Subcutaneous abdominal adipose tissue (tissue), 5 donors: ENCODE data around the gene VSIG10L.

Source experiments
- H3K27ac ChIP-seq: one replicate; pipeline ENCODE4 v1.7.0; 2013; ENCODE audit warnings: low read depth, mild to moderate bottlenecking, inconsistent platforms, low read length, moderate library complexity
- H3K27me3 ChIP-seq, 5 donors: one replicate each; pipeline ENCODE4 v1.7.0; 2013; ENCODE audit warnings: low read length in 5 of 5, inconsistent platforms in 1 of 5; ENCODE audit not compliant: control insufficient read depth in 5 of 5, insufficient read depth in 4 of 5
- H3K36me3 ChIP-seq, 5 donors: one replicate each; pipeline ENCODE4 v1.7.0; 2013; ENCODE audit warnings: low read length in 5 of 5; ENCODE audit not compliant: control insufficient read depth in 5 of 5, insufficient read depth in 5 of 5
- H3K4me1 ChIP-seq, 5 donors: one replicate each; pipeline ENCODE4 v1.7.0; 2013; ENCODE audit warnings: low read length in 5 of 5, mild to moderate bottlenecking in 3 of 5, moderate library complexity in 1 of 5; ENCODE audit not compliant: control insufficient read depth in 5 of 5, insufficient read depth in 5 of 5
- H3K4me3 ChIP-seq, 5 donors: one replicate each; pipeline ENCODE4 v1.7.0; 2013; ENCODE audit warnings: low read length in 5 of 5, low read depth in 1 of 5
- H3K9ac ChIP-seq, 5 donors: one replicate each; pipeline ENCODE4 v1.7.0; 2013; ENCODE audit warnings: low read length in 5 of 5, mild to moderate bottlenecking in 4 of 5, moderate library complexity in 3 of 5
- H3K9me3 ChIP-seq, 5 donors: one replicate each; pipeline ENCODE4 v1.7.0; 2013; ENCODE audit warnings: low read length in 5 of 5; ENCODE audit not compliant: control insufficient read depth in 5 of 5
- donor health status: healthy.
- donor health status: healthy.
- donor health status: healthy.
- donor health status: healthy.
- donor health status: healthy.

VSIG10L gene

DNA sequence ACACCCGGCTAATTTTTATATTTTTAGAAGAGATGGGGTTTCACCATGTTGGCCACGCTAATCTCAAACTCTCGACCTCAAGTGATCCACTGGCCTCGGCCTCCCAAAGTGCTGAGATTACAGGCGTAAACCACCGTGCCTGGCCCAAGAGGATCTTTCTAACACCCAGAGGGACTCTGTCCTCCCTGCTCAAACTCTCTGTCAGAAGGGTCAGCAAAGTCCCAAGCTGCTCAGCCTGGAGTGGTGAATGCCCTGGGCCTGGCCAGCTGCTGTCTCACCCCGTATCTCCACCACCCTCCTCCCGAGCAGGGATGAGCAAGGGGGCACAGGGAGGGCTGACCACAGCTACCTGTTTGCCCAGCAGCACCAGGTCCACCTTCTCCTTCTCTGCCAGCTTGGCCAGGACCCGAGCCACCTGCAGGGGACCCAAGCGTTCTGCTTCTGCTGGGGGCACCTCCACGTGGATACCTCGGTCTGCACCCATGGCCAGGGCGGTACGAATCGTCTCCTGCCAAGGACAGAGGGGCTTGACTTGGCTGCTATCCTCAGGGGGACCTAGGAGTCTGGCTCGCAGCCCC, 10.9 kb upstream of the VSIG10L start:
- H3K27ac ChIP-seq: no peak overlapping the region
- H3K9ac ChIP-seq: no peak overlapping the region
- H3K9me3 ChIP-seq: no peaks in the 10 kb centered on the region
- H3K4me3 ChIP-seq: no peak overlapping the region
- peaks cover 6 to 47% (median 37%) of the 10 kb centered on the region in 5 donors for H3K36me3 ChIP-seq
- H3K4me1 ChIP-seq: peaks cover 0 to 3% (median 0%) of the 10 kb centered on the region in 5 donors
- no peaks in the 10 kb centered on the region for H3K27me3 ChIP-seq

DNA sequence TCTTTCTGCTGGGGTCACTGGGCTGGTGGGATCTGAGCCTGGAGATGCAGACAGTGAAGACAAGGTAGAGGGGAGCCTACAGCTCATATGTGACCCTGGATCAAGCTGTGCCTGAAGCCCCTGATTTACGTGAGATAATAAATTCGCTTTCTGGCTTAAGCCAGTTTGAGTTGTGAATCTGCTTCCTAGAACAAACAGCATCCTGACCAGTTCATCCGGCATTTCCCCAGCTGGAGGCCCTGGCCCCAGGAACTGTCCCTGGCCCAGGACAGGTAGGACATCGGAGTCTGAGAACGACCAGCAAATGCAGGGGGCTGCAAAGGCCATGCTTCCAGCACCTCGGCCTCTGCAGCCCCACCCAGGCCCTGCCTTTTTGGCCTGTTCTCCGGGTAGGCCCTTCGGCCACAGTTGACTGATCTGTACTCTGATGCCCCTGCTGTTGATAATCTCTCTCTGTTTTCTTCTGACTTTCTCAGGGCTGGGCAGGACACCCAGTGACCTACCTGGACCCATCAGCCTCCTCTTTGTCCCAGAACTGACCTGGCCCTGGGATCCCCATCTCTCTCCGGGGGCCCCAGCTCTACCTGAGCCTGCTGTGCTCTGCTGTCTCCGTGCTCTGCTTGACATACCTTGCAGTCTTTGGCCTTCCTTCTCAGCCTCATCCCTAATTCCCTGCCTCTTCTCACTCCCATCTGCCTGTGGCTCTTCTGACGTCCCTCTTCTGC, 9.5 kb upstream of the VSIG10L start:
- Histone ChIP-seq H3K27ac (no peak overlapping the region), H3K27me3 (no peaks in the 10 kb centered on the region), H3K9me3 (no peaks in the 10 kb centered on the region), H3K4me1 (no peaks in the 10 kb centered on the region), H3K9ac (no peak overlapping the region), H3K36me3 (peaks cover 7 to 62% (median 51%) of the 10 kb centered on the region in 5 donors), H3K4me3 (no peak overlapping the region)

DNA sequence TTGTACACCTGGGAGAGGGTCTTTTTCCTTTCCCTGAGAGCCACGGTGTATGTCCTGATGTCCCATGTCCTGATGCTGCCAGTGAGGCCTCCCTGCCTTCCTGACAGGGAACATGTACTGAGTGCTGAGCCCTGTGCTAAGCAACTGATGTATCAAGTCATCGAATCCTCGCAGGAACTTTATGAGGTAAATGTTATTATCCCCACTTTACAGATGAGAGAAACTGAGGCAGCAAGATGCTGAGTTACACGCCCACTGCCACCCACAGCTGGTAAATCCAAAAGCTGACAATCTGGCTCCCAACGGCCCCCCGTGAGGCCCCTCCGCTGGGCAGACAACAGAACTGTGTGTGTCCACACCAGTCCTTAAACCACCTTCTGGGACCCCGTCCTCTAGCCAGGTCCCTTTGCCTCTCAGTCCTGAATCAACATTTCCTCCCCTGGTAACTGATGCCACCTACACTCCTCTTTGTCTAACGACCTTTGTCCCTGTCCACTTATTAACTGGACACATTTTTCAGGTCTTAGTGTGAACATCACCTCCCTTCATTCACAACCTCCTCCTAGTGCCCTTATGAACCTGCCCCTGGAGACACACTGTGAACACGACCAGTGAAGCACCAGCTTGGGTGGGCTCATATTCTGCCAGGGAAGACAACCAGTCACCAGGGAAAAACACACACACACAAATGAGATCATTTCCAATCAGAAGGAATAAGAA, 5.4 kb upstream of the VSIG10L start:
- Histone ChIP-seq H3K4me1 (no peaks in the 10 kb centered on the region), H3K27ac (no peak overlapping the region), H3K4me3 (no peak overlapping the region), H3K36me3 (peaks cover 10 to 69% (median 62%) of the 10 kb centered on the region in 5 donors), H3K9ac (no peak overlapping the region), H3K27me3 (no peaks in the 10 kb centered on the region), H3K9me3 (no peaks in the 10 kb centered on the region)

DNA sequence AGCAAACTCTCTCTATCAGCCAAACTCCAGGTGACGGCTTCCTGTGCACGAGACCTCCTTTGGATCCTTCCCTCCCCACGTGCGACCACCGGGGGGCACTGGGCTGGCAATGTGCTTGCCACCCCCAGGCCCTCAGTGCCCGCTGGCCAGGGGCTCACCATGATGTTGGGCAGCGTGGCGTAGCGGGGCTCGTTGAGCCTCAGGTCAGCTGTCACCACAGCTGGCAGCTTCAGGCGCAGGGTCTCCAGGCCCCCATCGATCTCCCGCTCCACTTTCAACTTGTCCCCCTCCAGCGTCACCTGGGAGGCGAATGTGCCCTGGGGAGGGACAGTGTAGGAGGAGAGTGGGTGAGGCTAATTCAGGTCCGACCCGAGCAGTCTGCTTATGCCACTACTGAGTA, 4.8 kb upstream of the VSIG10L start:
- no peaks in the 10 kb centered on the region for H3K9me3 ChIP-seq
- peaks cover 10 to 63% (median 56%) of the 10 kb centered on the region in 5 donors for H3K36me3 ChIP-seq
- H3K27me3 ChIP-seq: no peaks in the 10 kb centered on the region
- H3K4me1 ChIP-seq: no peaks in the 10 kb centered on the region
- no peak overlapping the region for H3K4me3 ChIP-seq
- no peak overlapping the region for H3K9ac ChIP-seq
- no peak overlapping the region for H3K27ac ChIP-seq

DNA sequence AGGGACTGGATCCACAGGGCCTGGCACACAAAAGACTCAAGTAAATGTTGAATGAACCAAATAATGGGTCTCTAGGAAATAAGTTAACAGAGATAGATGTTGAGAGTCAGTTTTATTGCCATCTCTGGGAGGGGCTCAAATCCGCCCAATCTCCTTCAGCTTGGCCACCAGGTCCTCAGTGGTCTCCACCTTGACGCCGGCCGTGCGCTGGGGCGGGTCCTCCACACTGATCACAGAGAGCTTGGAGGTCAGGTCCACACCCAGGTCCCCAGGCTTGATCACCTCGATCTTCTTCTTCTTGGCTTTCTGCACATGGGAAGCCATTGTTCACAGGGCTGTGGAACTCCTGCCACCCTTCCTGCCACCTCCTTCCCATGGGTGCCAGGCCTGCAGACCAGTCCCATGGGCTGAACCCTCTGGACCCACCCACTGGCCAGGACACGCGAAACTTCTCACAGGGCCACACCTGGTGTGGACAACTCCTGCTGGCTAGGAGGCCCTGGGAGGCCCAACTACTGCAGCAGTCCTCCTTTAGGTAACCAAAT, 3.2 kb upstream of the VSIG10L start:
- Histone ChIP-seq H3K4me3 (no peak overlapping the region), H3K4me1 (peaks cover 0 to 8% (median 5%) of the 10 kb centered on the region in 5 donors), H3K27ac (no peak overlapping the region), H3K27me3 (no peaks in the 10 kb centered on the region), H3K36me3 (peaks cover 10 to 48% (median 42%) of the 10 kb centered on the region in 5 donors), H3K9ac (no peak overlapping the region), H3K9me3 (no peaks in the 10 kb centered on the region)

DNA sequence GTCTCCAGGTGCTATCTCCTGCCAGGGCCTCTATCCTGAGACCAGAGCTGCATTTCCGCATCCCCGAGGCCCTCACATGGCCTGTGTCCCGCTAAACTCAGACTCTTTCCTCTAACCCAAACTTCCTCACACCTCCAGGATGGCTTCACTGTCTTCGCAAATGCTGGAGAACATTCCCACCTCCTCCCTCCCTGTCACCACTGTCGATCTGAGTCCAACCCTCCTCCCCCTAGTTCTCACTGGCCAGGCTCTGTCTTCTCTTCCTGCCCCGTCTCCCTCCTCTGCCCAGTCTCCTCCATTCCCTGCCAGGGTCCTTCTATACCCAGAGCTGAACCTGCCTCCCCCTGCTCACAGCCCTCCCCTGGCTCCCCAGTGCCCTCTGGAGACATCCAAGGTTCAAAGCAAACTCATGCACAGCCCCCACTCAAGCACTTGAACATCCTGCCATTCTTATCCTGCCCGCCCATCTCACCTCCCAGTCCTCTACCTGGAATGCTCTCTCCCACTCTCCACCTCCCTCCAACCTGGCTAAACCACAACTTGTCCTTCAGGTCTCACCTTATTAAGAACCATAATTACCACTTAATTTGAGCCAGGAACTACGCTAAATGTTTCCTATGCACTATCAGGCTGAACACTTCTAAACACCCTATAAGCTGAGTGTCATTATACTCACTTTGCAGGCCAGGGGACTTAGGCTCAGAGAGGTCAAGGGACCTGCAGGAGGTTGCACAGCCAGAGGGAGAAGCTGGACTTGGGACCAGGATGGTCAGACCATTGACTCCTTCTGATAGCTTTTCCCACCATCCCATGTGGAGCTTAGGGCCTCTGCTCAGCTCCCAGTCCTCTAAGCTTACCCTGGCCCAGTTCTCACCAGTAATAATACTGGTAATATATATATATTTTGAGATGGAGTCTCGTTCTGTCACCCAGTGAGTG, 961 bp upstream of the VSIG10L start:
- no peak overlapping the region for H3K9ac ChIP-seq
- H3K27ac ChIP-seq: no peak overlapping the region
- H3K4me1 ChIP-seq: peaks cover 1 to 21% (median 18%) of the 10 kb centered on the region in 5 donors
- no peak overlapping the region for H3K4me3 ChIP-seq
- H3K9me3 ChIP-seq: no peaks in the 10 kb centered on the region
- no peaks in the 10 kb centered on the region for H3K27me3 ChIP-seq
- H3K36me3 ChIP-seq: peaks cover 4 to 35% (median 33%) of the 10 kb centered on the region in 5 donors

DNA sequence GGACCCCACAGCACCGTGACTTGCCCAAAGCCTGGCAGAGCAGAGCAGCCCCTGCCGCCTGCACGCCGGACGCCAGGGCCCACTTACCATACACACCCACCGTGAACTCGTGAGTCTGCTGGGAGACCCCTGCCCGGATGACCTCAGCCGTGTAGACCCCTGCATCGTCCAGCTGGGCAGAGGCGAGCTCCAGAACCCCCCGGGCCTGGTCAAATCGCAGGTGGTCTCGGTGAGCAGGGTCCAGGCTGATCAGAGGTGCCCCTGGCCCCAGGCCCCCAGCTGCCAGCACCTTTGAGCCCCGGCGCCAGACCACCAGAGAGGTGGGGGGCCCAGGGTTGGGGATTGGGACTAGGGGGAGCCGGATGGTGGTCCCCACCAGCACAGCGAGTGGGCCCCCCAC, 873 bp downstream of the VSIG10L start:
- Histone ChIP-seq H3K27ac (no peak overlapping the region), H3K9me3 (no peaks in the 10 kb centered on the region), H3K36me3 (peaks cover under 1 to 17% (median 15%) of the 10 kb centered on the region in 5 donors), H3K9ac (no peak overlapping the region), H3K27me3 (no peaks in the 10 kb centered on the region), H3K4me1 (peaks cover 1 to 21% (median 18%) of the 10 kb centered on the region in 5 donors), H3K4me3 (no peak overlapping the region)

DNA sequence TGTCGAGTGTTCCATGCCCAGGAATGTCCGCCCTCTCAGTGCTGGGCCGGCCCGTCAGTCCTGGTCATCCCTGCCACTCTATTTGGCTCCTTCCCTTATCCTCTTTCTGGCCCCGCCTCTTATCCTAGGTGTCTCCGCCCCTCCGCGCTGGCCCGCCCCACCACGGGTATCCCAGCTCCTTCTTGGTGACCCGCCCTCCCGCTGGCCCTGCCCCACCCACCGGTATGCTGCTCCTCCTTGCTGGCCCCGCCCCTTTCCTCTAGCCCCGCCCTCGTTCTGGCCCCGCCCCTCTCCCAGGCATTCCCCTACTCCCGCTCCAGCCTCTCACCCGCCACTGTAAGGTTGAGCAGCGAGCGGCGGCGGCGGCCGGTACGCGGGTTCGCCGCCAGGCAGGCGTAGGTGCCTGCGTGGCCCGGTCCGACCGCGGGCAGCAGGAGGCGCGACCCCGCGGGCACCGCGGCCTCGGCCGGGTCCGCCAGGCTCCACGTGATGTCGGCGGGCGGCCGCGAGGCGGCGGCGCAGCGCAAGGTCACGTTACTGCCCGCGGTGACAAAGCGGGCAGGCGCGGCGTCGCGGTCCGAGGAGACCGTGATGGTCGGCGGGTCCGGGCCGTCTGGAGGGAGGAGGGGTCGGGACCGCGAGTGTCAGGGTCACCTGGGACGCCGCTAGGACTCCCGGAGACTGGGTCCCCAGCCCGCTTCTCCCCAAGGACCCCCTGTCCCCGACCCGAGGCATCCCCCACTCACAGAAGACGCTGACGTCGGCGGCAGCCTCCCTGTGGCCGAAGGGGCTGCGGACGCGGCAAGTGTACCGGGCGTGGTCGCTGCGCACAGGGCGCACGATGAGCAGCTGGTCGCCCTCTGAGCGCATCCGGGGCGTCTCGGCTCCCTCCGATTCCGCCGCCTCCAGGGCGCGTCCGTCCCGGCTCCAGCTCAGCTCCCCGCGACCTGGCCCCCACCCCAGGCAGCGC, 2.0 kb downstream of the VSIG10L start:
- peak overlapping the region in 3 of 5 donors; percentile 39 to 62 (median 53) for H3K9ac ChIP-seq

More for the DNA sequence above, 2.0 kb downstream of the VSIG10L start:
- H3K36me3 ChIP-seq: peaks cover 0 to 6% (median 4%) of the 10 kb centered on the region in 5 donors
- H3K27ac ChIP-seq: no peak overlapping the region
- no peaks in the 10 kb centered on the region for H3K9me3 ChIP-seq
- H3K27me3 ChIP-seq: no peaks in the 10 kb centered on the region
- H3K4me3 ChIP-seq: peak overlapping the region; percentile 67 to 69 (median 68)
- H3K4me1 ChIP-seq: peaks cover 1 to 21% (median 18%) of the 10 kb centered on the region in 5 donors
